HG03280 (cell line): ENCODE results near the gene GPATCH2.

Experiments
- ATAC-seq: cut with Tn5 transposase; IDR thresholded peaks from one replicate; pipeline ENCODE4 v1.9.1; 2021; ENCODE audit warnings: mild to moderate bottlenecking, moderate library complexity; ENCODE audit not compliant: unreplicated experiment

GPATCH2 gene

DNA sequence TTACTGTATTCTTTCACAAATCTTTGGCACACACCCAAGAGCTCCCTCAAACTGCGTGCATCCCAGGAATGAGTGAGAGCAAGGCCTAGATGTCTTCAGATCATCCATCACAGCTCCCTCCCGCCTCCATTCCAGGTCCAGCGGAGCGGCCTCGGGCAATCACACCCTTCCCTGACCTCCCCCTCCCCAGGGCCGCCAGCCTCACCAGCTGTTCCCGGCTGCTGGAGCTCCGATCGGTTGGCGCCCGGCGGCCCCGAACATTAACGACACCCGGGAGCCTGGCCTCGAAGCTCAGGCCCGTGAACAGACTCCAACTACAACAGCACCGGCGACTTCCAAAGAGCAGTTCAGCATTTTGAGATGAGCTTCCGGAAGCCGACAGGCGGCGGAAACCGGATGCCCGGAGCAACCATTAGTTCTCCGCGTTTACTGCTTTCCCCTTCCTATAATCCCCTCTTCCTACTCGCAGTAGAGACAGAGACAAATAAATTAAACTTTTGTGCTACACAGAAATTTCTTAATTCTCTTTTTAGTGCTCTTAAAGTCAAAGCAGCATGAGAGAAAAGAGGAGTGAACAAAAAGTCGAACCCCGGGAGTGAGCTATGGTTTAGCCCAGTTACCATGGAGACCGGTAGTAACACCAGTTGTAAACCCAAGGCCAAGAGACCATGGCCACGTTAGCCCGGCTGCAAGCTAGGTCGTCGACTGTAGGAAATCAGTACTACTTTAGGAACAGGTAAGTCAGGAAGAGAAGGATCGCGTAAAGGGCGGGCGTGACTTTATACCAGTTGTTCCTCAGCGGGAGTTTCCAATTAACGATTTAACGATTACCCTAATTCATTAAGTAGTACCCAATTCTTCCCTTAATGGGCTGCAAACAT, at the start of gene GPATCH2, which contains the start of gene SPATA17:
Gene GPATCH2 (minus strand): TSS at position 380 of the 881 bp plus-strand sequence. CDS start 119 bp downstream, at position 261.
Gene SPATA17 (plus strand): TSS at position 634 of the 881 bp plus-strand sequence. CDS start 35 bp downstream, at position 669.
- peak; percentile 95 for ATAC-seq

GRCh38 chr1:217674028-217674729, 43.3 kb upstream of the GPATCH2 start:
- ATAC-seq, result no peak

GRCh38 chr1:217673387-217673786, 42.5 kb upstream of the GPATCH2 start:
- ATAC-seq, result peak; percentile 59

DNA sequence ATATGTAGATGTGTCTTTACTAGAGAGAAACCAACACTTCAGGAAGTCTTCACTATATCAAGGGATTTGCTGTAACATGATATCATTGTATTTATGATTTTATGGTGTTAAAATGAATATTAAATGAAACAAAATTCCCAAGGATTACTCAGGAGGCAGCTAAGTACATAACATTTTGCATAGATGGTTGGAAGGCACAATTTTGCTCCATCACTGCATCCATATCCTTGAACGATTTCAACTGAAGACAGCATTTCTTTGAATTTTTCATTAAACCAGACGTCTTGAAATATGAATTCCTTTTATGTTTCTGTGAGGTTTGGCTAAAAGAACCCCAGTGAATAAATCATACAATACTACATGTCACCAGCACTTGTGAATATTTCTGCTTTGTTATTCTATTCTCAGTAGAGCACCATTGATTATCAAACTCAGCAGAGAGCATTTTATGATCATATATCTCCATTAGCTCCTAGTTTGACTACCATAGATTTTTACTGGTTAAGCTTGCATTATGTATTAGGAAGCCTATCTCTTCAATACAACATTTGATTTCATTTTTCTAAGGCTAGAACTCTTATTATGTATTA, 37.6 kb upstream of the GPATCH2 start:
- ATAC-seq, result no peak

DNA sequence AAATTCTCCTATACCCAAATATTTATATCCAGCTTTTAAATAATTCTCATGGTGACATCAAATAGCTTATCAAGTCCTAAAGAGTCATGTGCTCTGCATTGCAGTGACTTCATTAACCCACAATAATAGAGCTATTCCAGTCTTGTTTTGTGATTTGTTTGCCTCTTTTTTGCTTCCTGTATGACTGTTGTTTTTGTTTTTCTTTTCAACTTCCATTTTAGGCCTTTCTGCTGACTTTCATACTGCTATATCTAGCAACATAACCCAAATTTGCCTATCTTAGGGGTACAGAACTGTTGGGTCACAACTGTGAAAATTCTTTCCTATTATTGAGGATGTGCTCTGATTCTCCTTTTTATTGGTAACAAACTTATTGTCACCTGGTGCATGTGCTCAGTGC, 30.5 kb upstream of the GPATCH2 start:
- no peak for ATAC-seq

- ATAC-seq, result peak; percentile 56
These were observed 29.6 kb upstream of the GPATCH2 start for GRCh38 chr1:217660353-217661062.

DNA sequence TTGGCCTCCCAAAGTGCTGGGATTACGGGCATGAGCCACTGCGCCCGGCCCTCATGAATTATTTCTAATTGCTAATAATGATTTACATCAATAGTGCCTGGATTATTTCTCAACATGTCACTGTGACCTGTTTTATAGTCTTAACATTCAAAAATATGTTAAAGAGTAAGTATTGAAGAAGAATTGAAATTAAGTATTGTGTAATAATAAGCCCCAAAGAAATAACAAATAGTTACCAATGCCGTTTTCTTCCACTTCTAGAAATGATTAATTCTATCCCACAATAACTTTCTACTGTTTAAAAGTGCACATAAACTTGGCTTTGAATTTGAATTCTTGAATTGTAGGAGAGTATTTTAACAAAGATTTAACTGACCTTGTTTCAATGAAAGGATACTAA, 19.8 kb upstream of the GPATCH2 start:
- no peak for ATAC-seq

GRCh38 chr1:217647791-217648190, 16.9 kb upstream of the GPATCH2 start:
- ATAC-seq, result no peak

GRCh38 chr1:217642455-217642854, 11.6 kb upstream of the GPATCH2 start:
- ATAC-seq, result no peak

- no peak for ATAC-seq
These were observed 3.5 kb downstream of the GPATCH2 start for GRCh38 chr1:217627431-217627830.

GRCh38 chr1:217626321-217626720, 4.6 kb downstream of the GPATCH2 start:
- ATAC-seq, result no peak

DNA sequence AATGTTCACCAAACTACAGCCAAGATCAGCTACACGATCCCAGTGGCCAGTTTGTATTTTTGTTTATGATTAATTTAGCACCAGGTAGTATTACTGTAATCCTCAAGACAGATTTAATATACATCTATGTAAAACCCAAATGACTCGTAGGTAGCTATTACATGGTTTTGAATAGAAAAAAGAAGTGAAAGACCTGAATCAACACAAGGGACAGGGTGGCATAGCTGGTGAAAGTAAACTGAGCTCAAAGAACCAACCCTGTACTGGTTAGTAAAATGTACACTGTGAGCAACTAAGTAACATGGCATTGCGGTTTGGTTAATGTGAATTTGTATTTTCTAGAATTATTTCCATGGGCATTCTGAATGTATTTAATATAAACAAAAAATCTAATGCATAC, 8.8 kb downstream of the GPATCH2 start:
- ATAC-seq, result no peak

DNA sequence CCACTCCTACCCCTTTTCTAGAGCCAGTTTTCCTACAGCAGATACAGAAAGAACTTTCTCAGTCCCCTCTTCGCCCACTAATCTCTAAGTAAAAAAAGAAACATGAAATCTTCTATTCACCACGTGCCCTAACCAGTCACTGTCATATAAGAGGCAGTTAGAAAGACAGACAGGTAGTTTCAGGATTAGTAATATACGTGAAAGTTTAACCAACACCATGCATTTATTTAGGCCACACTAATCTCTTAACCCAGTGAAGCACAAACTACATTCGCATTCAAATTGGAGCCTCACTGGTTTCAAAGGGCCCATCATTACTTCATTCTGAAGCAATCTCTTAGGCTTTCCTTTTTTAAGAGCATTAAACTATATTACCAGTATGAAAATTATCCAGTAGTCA, 10.1 kb downstream of the GPATCH2 start:
- peak; percentile 100 for ATAC-seq

GRCh38 chr1:217617126-217617525, 13.8 kb downstream of the GPATCH2 start:
- no peak for ATAC-seq

- no peak for ATAC-seq
These were observed 16.6 kb downstream of the GPATCH2 start for GRCh38 chr1:217614200-217614712.

DNA sequence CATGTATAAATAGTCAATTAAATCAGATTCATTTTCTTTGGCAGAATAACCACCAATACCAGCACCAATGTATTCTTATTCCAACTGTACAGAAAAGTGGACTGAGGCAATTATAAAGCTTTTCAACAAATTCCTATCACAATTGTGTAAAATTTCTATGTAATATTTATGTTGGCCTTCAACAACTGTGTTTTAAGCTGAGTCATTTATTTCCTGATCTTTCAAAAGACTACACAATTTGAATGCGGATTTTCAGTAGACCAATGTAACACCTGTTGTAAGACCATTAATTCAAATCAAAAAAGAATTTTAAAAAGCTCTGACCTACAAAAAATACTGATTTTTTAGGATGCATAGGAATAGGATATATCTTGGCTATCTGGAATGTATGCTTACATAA, 25.5 kb downstream of the GPATCH2 start:
- ATAC-seq, result no peak

- no peak for ATAC-seq
These were observed 28.5 kb downstream of the GPATCH2 start for GRCh38 chr1:217602380-217602779.

- ATAC-seq, result no peak
These were observed 31.7 kb downstream of the GPATCH2 start for GRCh38 chr1:217599154-217599553.

DNA sequence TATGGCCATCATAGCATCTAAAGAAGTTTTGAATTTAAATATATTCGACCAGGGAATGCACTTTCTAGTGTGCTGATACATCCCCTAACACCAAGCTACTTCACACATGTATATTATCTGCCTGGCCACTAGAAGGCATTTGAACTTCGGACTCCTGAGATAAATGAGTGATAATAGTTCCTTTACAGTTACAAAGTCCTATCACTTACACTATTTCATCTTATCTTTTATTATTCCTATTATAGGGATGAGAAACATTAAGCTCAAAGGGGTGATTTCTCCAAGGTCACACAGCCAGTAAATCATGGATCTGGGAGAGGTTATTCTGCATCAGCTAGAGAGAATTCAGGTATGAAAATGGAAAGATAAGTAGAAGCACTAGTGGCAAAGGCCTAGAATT, 40.3 kb downstream of the GPATCH2 start:
- no peak for ATAC-seq

DNA sequence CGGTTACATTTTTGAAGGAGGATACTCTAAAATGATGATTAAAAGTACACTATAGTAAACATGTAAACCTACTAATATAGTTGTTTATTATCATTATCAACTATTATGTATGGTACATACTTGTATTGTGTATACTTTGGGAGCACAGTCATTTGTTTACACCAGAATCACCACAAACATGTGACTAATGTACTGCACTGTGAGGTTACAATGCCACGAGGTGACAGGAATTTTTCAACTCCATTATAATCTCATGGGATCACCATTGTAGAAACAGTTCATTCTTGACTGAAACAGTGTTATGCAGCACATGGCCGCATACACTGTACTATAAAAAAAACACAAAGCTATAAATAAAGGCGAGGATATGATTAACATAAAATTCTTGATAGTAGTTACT, 44.3 kb downstream of the GPATCH2 start:
- ATAC-seq, result no peak

GRCh38 chr1:217585577-217585976, 45.3 kb downstream of the GPATCH2 start:
- ATAC-seq, result no peak
